Caco-2 (cell line): ENCODE results near the gene ATL2. TPM values are rescaled to one million over a fixed set of nuclear protein-coding genes. Genes with fewer than 3 reads are reported as not detected.
"Not testable (repeated sequence)": the region's sequence is repeated elsewhere in the genome, so short reads cannot be mapped to it uniquely, and the experiment has no call there.

Experiments used
- BruUV-seq: library from RNA; stranded (reverse); fragments of 400-500 nt; replicated peaks from 2 replicates; lab custom pipeline; 2021; lab: Mats Ljungman, UMichigan
- CTCF ChIA-PET: fragments of 300-600 bp; sonication (Branson Sonifier 250); formaldehyde crosslinking; loops from one replicate; lab custom pipeline; 2022; ENCODE audit warnings: antibody characterized with exemption; lab: Charles Lee
- POLR2A ChIA-PET: fragments of 300-600 bp; sonication (Branson Sonifier 250); formaldehyde crosslinking; loops from one replicate; lab custom pipeline; 2022; ENCODE audit warnings: antibody characterized with exemption; lab: Charles Lee
- DNase-seq, 2 experiments: peaks; one replicate each; pipeline versions ENCODE4 v3.0.0 to v3.0.0-alpha.2; 2020 to 2022
- H3K27me3 ChIP-seq: replicated peaks from 2 replicates; pipeline ENCODE4 v1.6.0; 2011; ENCODE audit warnings: low read length; ENCODE audit not compliant: control insufficient read depth, insufficient read depth
- H3K36me3 ChIP-seq: 2 replicates; pipeline ENCODE4 v1.5.1; 2011; ENCODE audit warnings: low read length; ENCODE audit not compliant: control insufficient read depth, insufficient read depth
- H3K4me1 ChIP-seq: fragments of 250-450 bp; sonication (Bioruptor Pico); 2 replicates; pipeline ENCODE4 v1.5.1; 2020; ENCODE audit warnings: mild to moderate bottlenecking
- H3K4me3 ChIP-seq: 2 replicates; pipeline ENCODE4 v1.5.1; 2011; ENCODE audit warnings: low read depth, mild to moderate bottlenecking, control low read depth, low read length
- H3K9me3 ChIP-seq: fragments of 250-450 bp; sonication (Bioruptor Pico); 2 replicates; pipeline ENCODE4 v1.5.1; 2020; ENCODE audit warnings: mild to moderate bottlenecking, moderate library complexity
- H3K27ac Mint-ChIP-seq: one replicate; pipeline ENCODE4 v1.8.0; 2022; ENCODE audit warnings: mixed read lengths; ENCODE audit not compliant: unreplicated experiment
- H3K27me3 Mint-ChIP-seq: one replicate; pipeline ENCODE4 v1.8.0; 2022; ENCODE audit warnings: mixed read lengths; ENCODE audit not compliant: insufficient read depth, unreplicated experiment
- H3K36me3 Mint-ChIP-seq: one replicate; pipeline ENCODE4 v1.8.0; 2022; ENCODE audit warnings: mild to moderate bottlenecking, mixed read lengths; ENCODE audit not compliant: insufficient read depth, unreplicated experiment
- H3K4me1 Mint-ChIP-seq: one replicate; pipeline ENCODE4 v1.8.0; 2022; ENCODE audit warnings: low read depth, mixed read lengths; ENCODE audit not compliant: unreplicated experiment
- H3K4me3 Mint-ChIP-seq: one replicate; pipeline ENCODE4 v1.8.0; 2022; ENCODE audit warnings: mild to moderate bottlenecking, moderate library complexity, mixed read lengths; ENCODE audit not compliant: unreplicated experiment
- H3K9me3 Mint-ChIP-seq: one replicate; pipeline ENCODE4 v1.8.0; 2022; ENCODE audit warnings: mixed read lengths; ENCODE audit not compliant: unreplicated experiment
- intact Hi-C: fragments of 100-400 bp; cut with micrococcal nuclease; formaldehyde crosslinking; loops from one replicate; pipeline ENCODE4 v1.10.0; 2022; ENCODE audit not compliant: unreplicated experiment
- total RNA-seq: library from RNA; stranded (reverse); gene quantifications from 2 replicates; pipeline ENCODE4 v1.2.3, GENCODE V29; 2022
- TF ChIP-seq, protein P1 (sequence below), 2 experiments: fragments of 200-600 bp in 1 of 2; IDR thresholded peaks; 1 replicate in 1 of 2; 2 replicates in 1 of 2; pipeline versions ENCODE4 v1.5.1 to v1.8.0; 2011 to 2022; ENCODE audit warnings: antibody characterized with exemption in 1 of 2, control low read depth in 1 of 2, inconsistent platforms in 1 of 2, low read depth in 1 of 2, low read length in 1 of 2, mild to moderate bottlenecking in 1 of 2, moderate library complexity in 1 of 2; ENCODE audit not compliant: insufficient read depth in 1 of 2, severe bottlenecking in 1 of 2, unreplicated experiment in 1 of 2

ATL2 gene
- total RNA-seq, 1 experiment from 2014 or later = 107 TPM

DNA sequence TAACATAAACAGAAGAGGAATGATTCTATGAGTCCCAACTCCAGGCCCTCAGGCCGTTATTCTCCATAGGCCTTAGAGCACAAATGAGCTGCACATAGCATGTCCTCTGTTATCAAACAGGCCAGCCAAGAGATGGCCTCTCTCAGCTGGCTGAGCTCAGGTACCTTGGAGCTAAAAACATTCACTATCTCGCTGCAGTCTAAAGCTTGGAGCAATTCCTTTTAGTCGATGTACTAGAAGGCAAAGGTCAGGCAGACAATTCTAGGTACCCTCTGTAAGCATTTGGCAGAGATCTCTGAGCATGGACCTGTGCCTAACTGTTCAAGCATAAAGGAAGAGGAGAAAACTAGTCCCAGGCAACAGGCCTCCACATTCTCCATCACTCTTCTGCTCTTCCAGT lies 38.0 kb upstream of the ATL2 start:
- no peak for DNase-seq
- Mint-ChIP-seq H3K4me3 (no peak overlapping the region), H3K4me1 (no peaks in the 10 kb centered on the region), H3K36me3 (no peaks in the 10 kb centered on the region), H3K9me3 (peaks cover 20% of the 10 kb centered on the region), H3K27ac (no peak overlapping the region), H3K27me3 (no peaks in the 10 kb centered on the region)
- H3K27me3 ChIP-seq = no peaks in the 10 kb centered on the region
- ChIA-PET CTCF (no interaction called here), POLR2A (no interaction called here)
- peaks cover 18% of the 10 kb centered on the region for H3K9me3 ChIP-seq
- no peaks in the 10 kb centered on the region for H3K36me3 ChIP-seq
- intact Hi-C loops = no loop called here
- no peak overlapping the region for H3K4me3 ChIP-seq
- BruUV-seq = no TSS peak
- TF ChIP-seq, protein P1, sequence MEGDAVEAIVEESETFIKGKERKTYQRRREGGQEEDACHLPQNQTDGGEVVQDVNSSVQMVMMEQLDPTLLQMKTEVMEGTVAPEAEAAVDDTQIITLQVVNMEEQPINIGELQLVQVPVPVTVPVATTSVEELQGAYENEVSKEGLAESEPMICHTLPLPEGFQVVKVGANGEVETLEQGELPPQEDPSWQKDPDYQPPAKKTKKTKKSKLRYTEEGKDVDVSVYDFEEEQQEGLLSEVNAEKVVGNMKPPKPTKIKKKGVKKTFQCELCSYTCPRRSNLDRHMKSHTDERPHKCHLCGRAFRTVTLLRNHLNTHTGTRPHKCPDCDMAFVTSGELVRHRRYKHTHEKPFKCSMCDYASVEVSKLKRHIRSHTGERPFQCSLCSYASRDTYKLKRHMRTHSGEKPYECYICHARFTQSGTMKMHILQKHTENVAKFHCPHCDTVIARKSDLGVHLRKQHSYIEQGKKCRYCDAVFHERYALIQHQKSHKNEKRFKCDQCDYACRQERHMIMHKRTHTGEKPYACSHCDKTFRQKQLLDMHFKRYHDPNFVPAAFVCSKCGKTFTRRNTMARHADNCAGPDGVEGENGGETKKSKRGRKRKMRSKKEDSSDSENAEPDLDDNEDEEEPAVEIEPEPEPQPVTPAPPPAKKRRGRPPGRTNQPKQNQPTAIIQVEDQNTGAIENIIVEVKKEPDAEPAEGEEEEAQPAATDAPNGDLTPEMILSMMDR (IDR thresholded peaks at IDR 0.05; ENCODE audit: insufficient read depth in 1 of 2, low read depth in 1 of 2, low read length in 1 of 2, severe bottlenecking in 1 of 2, unreplicated experiment in 1 of 2) = no peak
- 0 out of 2 replicates have a peak, but pooled peaks cover 4% of the 10 kb centered on the region for H3K4me1 ChIP-seq

DNA sequence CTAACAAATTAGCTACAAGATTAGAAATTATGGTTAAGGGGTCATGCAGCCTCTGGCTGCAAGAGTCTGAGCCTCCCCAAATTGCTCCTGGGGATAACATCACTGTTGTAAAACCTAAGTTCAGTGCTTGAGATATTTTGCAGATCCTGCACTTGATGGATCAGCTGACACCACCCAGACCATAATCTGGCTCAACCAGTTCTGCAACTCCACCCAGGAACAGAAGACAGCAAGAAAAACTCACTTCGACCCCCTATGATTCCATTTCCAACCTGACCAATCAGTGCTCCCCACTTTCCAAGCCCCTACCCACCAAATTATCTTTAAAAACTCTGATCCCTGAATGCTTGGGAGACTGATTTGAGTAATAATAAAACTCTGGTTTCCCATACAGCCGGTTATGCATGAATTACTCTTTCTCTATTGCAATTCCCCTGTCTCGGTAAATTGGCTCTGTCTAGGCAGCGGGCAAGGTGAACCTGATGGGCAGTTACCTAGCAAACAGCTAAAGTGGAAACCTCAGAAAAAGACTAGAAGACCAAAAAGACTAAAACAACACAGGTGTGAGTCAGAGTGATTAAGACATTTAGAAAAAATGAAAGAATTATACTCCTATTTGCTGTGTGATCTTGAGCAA lies 35.3 kb upstream of the ATL2 start:
- H3K27me3 ChIP-seq, intact Hi-C loops, H3K4me1 ChIP-seq, H3K36me3 ChIP-seq, H3K27ac Mint-ChIP-seq, H3K4me1 Mint-ChIP-seq, BruUV-seq, H3K4me3 Mint-ChIP-seq, H3K27me3 Mint-ChIP-seq, H3K4me3 ChIP-seq, CTCF ChIA-PET, H3K36me3 Mint-ChIP-seq, DNase-seq: not testable (repeated sequence)
- peaks cover 20% of the 10 kb centered on the region for H3K9me3 Mint-ChIP-seq
- POLR2A ChIA-PET = interaction anchor here (0.7 kb wide), 1 partner anchor 96 kb away, joined by 4 read pairs; no protein-coding TSS in a partner anchor
- H3K9me3 ChIP-seq = peaks cover 18% of the 10 kb centered on the region

DNA sequence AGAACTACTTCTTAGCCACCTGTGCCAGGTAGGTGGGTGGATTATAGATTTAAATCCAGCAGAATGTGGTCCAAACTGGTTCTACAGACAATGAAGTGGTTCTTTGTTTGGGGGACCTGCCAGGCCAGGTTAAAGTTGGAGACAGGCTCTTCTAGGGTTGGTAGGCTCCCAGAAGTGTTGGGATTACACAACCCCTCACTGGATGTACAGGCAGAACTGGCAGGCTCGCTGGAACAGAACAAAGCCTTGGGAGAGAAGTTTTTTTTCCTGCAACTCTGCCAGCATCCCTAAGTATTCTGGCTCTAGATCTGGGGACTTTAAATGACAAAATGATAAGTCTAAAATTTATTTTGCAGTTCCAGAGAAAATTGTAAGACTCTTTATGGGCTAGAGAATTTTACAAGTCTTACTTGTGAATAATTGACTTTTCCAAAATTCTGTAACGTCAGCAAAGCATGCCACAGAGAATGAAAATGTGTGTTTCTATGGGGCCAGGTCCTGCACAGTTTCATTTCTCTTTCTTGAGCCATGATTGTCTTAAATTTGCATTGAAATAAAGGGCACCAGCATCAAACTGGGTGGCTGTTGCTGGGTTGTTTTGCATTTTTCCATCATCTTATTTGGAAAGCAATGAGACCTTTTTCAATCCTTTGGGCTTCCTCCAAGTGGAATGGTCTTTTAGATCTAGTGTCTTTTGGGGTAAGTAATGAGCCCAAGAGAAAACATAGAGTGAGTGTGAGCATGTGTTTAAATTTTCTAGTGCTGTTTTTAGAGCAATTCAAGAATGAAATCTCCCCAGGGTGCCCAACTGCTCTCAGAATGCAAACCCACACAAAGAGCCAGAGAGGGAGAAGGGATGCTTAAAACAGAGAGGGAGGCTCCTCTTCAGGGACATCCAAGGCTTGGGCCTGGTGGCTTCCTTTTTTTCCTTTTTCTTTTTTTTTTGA lies 32.4 kb upstream of the ATL2 start:
- H3K27ac Mint-ChIP-seq = no peak overlapping the region

More for the DNA sequence above, 32.4 kb upstream of the ATL2 start:
- Mint-ChIP-seq H3K4me1 (no peaks in the 10 kb centered on the region), H3K9me3 (peaks cover 30% of the 10 kb centered on the region), H3K36me3 (no peaks in the 10 kb centered on the region), H3K4me3 (no peak overlapping the region), H3K27me3 (no peaks in the 10 kb centered on the region)
- BruUV-seq = no TSS peak
- intact Hi-C loops = no loop called here
- H3K4me3 ChIP-seq = no peak overlapping the region
- TF ChIP-seq, protein P1 (IDR thresholded peaks at IDR 0.05; ENCODE audit: insufficient read depth in 1 of 2, low read depth in 1 of 2, low read length in 1 of 2, severe bottlenecking in 1 of 2, unreplicated experiment in 1 of 2) = no peak
- peaks cover 9% of the 10 kb centered on the region; the same call in 1 of the 2 replicates for H3K4me1 ChIP-seq
- DNase-seq = no peak
- no peaks in the 10 kb centered on the region for H3K36me3 ChIP-seq
- CTCF ChIA-PET = no interaction called here
- POLR2A ChIA-PET = no interaction called here
- H3K9me3 ChIP-seq = peaks cover 24% of the 10 kb centered on the region
- no peaks in the 10 kb centered on the region for H3K27me3 ChIP-seq
